ENCODE data around the gene CCDC57.

Gene CCDC57

GRCh38 chr17:82219753-82220709 lies 7.4 kb upstream of the CCDC57 start:
- TF ChIP-seq, protein P1, sequence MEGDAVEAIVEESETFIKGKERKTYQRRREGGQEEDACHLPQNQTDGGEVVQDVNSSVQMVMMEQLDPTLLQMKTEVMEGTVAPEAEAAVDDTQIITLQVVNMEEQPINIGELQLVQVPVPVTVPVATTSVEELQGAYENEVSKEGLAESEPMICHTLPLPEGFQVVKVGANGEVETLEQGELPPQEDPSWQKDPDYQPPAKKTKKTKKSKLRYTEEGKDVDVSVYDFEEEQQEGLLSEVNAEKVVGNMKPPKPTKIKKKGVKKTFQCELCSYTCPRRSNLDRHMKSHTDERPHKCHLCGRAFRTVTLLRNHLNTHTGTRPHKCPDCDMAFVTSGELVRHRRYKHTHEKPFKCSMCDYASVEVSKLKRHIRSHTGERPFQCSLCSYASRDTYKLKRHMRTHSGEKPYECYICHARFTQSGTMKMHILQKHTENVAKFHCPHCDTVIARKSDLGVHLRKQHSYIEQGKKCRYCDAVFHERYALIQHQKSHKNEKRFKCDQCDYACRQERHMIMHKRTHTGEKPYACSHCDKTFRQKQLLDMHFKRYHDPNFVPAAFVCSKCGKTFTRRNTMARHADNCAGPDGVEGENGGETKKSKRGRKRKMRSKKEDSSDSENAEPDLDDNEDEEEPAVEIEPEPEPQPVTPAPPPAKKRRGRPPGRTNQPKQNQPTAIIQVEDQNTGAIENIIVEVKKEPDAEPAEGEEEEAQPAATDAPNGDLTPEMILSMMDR (IDR thresholded peaks at IDR 0.05; ENCODE audit: unreplicated experiment in 3 of 3) = no peak
- H3K4me3 Mint-ChIP-seq = no peak overlapping the region
- no peak overlapping the region for H3K27ac Mint-ChIP-seq
- no peaks in the 10 kb centered on the region for H3K4me1 Mint-ChIP-seq
- peaks cover 6% of the 10 kb centered on the region for H3K27me3 Mint-ChIP-seq (ENCODE audit: low read depth)
- H3K36me3 Mint-ChIP-seq (ENCODE audit: low read depth) = no peaks in the 10 kb centered on the region
- H3K9me3 Mint-ChIP-seq = peaks cover 4% of the 10 kb centered on the region

GRCh38 chr17:82219083-82219482 lies 6.4 kb upstream of the CCDC57 start:
- Mint-ChIP-seq H3K4me3 (no peak overlapping the region), H3K9me3 (peaks cover 4% of the 10 kb centered on the region), H3K4me1 (no peaks in the 10 kb centered on the region), H3K36me3 (ENCODE audit: low read depth) (no peaks in the 10 kb centered on the region), H3K27ac (no peak overlapping the region), H3K27me3 (ENCODE audit: low read depth) (peaks cover 6% of the 10 kb centered on the region)
- TF ChIP-seq, protein P1 (IDR thresholded peaks at IDR 0.05; ENCODE audit: unreplicated experiment in 3 of 3) = no peak

DNA sequence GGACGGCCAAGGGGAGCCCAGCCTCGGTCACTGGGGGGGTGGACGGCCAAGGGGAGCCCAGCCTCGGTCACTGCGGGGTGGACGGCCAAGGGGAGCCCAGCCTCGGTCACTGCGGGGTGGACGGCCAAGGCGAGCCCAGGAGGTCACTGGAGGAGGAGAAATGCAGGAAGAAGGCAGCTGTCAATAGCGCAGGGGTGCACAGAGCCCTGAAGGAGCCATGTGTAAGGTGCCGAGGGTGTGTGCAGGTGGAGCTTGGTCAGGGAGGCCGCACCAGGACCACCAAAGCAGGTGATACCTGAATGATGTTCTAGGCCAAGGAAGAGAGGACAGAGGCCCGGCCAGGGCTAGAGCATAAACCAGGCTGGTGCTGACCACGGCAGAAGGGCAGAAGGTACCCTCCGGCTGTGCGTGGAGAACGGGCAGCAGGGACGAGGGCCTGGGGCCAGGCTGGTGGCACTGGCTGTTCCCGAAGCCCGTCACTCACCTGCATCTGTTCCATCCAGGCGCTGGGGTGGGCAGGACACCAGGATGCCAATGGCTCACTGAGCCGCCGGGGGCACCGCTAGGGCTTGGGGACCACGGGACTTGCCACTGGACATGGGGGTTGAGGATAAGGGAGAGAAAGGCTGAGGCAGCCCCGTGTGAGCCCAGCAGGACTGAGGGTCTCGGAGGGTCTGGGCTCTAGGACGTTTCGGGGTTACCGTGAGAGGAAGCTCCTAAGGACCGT lies 5.9 kb upstream of the CCDC57 start:
- no peak overlapping the region for H3K27ac Mint-ChIP-seq
- peaks cover 4% of the 10 kb centered on the region for H3K9me3 Mint-ChIP-seq
- H3K4me3 Mint-ChIP-seq = no peak overlapping the region
- TF ChIP-seq, protein P1 (IDR thresholded peaks at IDR 0.05; ENCODE audit: unreplicated experiment in 3 of 3) = no peak
- H3K4me1 Mint-ChIP-seq = no peaks in the 10 kb centered on the region
- no peaks in the 10 kb centered on the region for H3K36me3 Mint-ChIP-seq (ENCODE audit: low read depth)
- peaks cover 6% of the 10 kb centered on the region for H3K27me3 Mint-ChIP-seq (ENCODE audit: low read depth)

GRCh38 chr17:82217530-82218204 lies 5.0 kb upstream of the CCDC57 start:
- peaks cover 6% of the 10 kb centered on the region for H3K27me3 Mint-ChIP-seq (ENCODE audit: low read depth)
- TF ChIP-seq, protein P1 (IDR thresholded peaks at IDR 0.05; ENCODE audit: unreplicated experiment in 3 of 3) = no peak

GRCh38 chr17:82217120-82217529 lies 4.5 kb upstream of the CCDC57 start:
- no peaks in the 10 kb centered on the region for H3K4me1 Mint-ChIP-seq
- peaks cover 4% of the 10 kb centered on the region for H3K9me3 Mint-ChIP-seq
- TF ChIP-seq, protein P1 (IDR thresholded peaks at IDR 0.05; ENCODE audit: unreplicated experiment in 3 of 3) = no peak
- H3K4me3 Mint-ChIP-seq = no peak overlapping the region
- peaks cover 6% of the 10 kb centered on the region for H3K27me3 Mint-ChIP-seq (ENCODE audit: low read depth)
- no peaks in the 10 kb centered on the region for H3K36me3 Mint-ChIP-seq (ENCODE audit: low read depth)
- H3K27ac Mint-ChIP-seq = no peak overlapping the region

More at GRCh38 chr17:82217530-82218204, 5.0 kb upstream of the CCDC57 start:
- no peaks in the 10 kb centered on the region for H3K4me1 Mint-ChIP-seq
- H3K4me3 Mint-ChIP-seq = no peak overlapping the region
- H3K9me3 Mint-ChIP-seq = peaks cover 4% of the 10 kb centered on the region
- H3K27ac Mint-ChIP-seq = no peak overlapping the region
- H3K36me3 Mint-ChIP-seq (ENCODE audit: low read depth) = no peaks in the 10 kb centered on the region

Data from nephron (organoid).